Measurements from ENCODE around the gene TBL1X. TPM values are rescaled to one million over a fixed set of nuclear protein-coding genes. Genes with fewer than 3 reads are reported as not detected.
"Not testable (repeated sequence)": the region's sequence is repeated elsewhere in the genome, so short reads cannot be mapped to it uniquely, and the experiment has no call there.

Gene TBL1X
- total RNA-seq, 1 donor from 2014 or later = 21.4 TPM

- no peaks in the 10 kb centered on the region for H3K27me3 Mint-ChIP-seq (ENCODE audit: low read depth)
- no peak overlapping the region for H3K4me3 Mint-ChIP-seq (ENCODE audit: unreplicated experiment)
- DNase-seq (ENCODE audit: low spot score) = no peak
- peaks cover 13% of the 10 kb centered on the region for H3K9me3 Mint-ChIP-seq (ENCODE audit: low read depth)
- H3K27ac Mint-ChIP-seq (ENCODE audit: unreplicated experiment) = no peak overlapping the region
- no peak for TF ChIP-seq CTCF (IDR thresholded peaks at IDR 0.05)
- H3K4me1 Mint-ChIP-seq (ENCODE audit: low read depth) = no peaks in the 10 kb centered on the region
- no peaks in the 10 kb centered on the region for H3K36me3 Mint-ChIP-seq (ENCODE audit: low read depth)
Observed at GRCh38 chrX:9429767-9430166, 35.1 kb upstream of the TBL1X start.

DNA sequence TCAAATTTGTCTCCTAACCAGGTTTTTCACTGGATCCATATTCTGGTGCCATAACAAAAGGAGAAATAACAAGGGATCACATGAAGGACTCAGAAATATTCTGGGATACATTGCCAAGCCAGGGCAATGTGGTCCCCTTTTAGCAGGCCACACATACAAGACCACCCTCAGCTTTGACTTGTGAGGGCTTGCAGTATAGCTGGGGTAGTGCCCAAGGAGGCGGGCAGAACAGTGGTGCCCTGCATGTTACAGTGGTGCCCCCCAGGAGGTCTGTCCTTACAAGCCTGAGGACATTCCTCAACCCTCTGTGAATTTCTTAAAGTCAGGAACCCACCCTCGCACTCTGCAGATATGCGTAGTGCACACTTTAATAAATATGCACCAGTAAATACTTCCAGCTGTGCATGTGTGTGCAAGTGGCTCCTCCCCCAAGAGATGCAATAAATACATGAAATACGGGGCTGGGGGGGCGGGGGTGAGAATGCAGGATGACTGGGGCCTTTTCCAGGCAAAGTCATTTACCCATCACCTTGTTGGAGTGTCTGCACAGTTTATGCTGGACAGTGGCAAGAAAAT is 34.4 kb upstream of the TBL1X start:
- Mint-ChIP-seq H3K36me3 (ENCODE audit: low read depth) (no peaks in the 10 kb centered on the region), H3K27me3 (ENCODE audit: low read depth) (no peaks in the 10 kb centered on the region), H3K27ac (ENCODE audit: unreplicated experiment) (no peak overlapping the region), H3K9me3 (ENCODE audit: low read depth) (peaks cover 13% of the 10 kb centered on the region), H3K4me1 (ENCODE audit: low read depth) (no peaks in the 10 kb centered on the region), H3K4me3 (ENCODE audit: unreplicated experiment) (no peak overlapping the region)
- no peak for DNase-seq (ENCODE audit: low spot score)
- TF ChIP-seq CTCF (IDR thresholded peaks at IDR 0.05) = no peak

- TF ChIP-seq CTCF (IDR thresholded peaks at IDR 0.05) = no peak
- H3K36me3 Mint-ChIP-seq (ENCODE audit: low read depth) = no peaks in the 10 kb centered on the region
Observed at GRCh38 chrX:9431281-9431680, 33.6 kb upstream of the TBL1X start.

GRCh38 chrX:9433596-9433995 is 31.3 kb upstream of the TBL1X start:
- no peak for TF ChIP-seq CTCF (IDR thresholded peaks at IDR 0.05)
- Mint-ChIP-seq H3K36me3 (ENCODE audit: low read depth) (no peaks in the 10 kb centered on the region), H3K4me1 (ENCODE audit: low read depth) (no peaks in the 10 kb centered on the region), H3K27ac (ENCODE audit: unreplicated experiment) (no peak overlapping the region), H3K27me3 (ENCODE audit: low read depth) (no peaks in the 10 kb centered on the region), H3K9me3 (ENCODE audit: low read depth) (no peaks in the 10 kb centered on the region), H3K4me3 (ENCODE audit: unreplicated experiment) (no peak overlapping the region)
- DNase-seq (ENCODE audit: low spot score) = no peak

More at GRCh38 chrX:9431281-9431680, 33.6 kb upstream of the TBL1X start:
- Mint-ChIP-seq H3K9me3 (ENCODE audit: low read depth) (peaks cover 5% of the 10 kb centered on the region), H3K4me3 (ENCODE audit: unreplicated experiment) (no peak overlapping the region), H3K4me1 (ENCODE audit: low read depth) (no peaks in the 10 kb centered on the region), H3K27me3 (ENCODE audit: low read depth) (no peaks in the 10 kb centered on the region), H3K27ac (ENCODE audit: unreplicated experiment) (no peak overlapping the region)
- no peak for DNase-seq (ENCODE audit: low spot score)

DNA sequence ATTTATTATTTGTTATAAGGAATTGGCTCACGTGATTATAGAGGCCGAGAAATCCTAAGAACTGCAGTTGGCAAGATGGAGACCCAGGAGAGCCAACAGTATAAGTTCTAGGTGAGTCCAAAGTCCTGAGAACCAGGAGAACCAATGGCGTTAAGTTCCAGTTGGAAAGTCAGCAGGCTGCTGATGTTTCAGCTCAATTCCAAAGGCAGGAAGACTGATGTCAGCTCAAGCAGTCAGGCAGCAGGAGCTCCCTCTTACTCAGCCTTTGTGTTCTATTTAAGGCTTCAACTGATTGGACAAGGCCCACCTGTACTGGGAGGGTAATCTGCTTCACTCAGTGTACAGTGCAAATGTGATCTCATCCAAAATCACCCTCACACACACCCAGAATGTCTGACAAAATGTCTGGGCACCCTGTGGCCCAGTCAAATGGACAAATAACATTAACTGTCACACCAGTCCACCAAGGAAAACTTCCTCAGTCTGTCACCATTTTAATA is 30.8 kb upstream of the TBL1X start:
- no peak for DNase-seq (ENCODE audit: low spot score)
- Mint-ChIP-seq H3K4me1 (ENCODE audit: low read depth) (no peaks in the 10 kb centered on the region), H3K27me3 (ENCODE audit: low read depth) (no peaks in the 10 kb centered on the region), H3K36me3 (ENCODE audit: low read depth) (no peaks in the 10 kb centered on the region), H3K9me3 (ENCODE audit: low read depth) (peaks cover 2% of the 10 kb centered on the region), H3K27ac (ENCODE audit: unreplicated experiment) (no peak overlapping the region), H3K4me3 (ENCODE audit: unreplicated experiment) (no peak overlapping the region)
- TF ChIP-seq CTCF (IDR thresholded peaks at IDR 0.05) = no peak

DNA sequence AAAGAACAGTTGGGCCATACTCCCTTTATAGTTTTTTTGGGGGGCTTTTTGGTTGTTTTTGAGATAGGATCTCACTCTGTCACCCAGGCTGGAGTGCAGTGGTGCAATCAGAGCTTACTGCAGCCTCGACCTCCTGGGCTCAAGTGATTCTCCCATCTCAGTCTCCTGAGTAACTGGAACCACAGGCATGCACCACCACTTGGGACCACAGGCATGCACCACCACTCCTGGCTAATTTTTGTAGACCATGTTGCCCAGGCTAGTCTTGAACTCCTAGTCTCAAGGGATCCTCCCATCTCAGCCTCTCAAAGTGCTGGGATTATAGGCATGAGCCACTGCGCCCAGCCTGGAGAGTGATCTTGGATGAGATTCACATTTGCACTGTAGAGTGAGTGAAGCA is 29.8 kb upstream of the TBL1X start:
- H3K27me3 Mint-ChIP-seq (ENCODE audit: low read depth); H3K27ac Mint-ChIP-seq (ENCODE audit: unreplicated experiment); H3K4me1 Mint-ChIP-seq (ENCODE audit: low read depth); DNase-seq (ENCODE audit: low spot score); H3K4me3 Mint-ChIP-seq (ENCODE audit: unreplicated experiment); H3K9me3 Mint-ChIP-seq (ENCODE audit: low read depth); H3K36me3 Mint-ChIP-seq (ENCODE audit: low read depth): not testable (repeated sequence)

Data from chondrocyte (in vitro differentiated cells).